ENCODE results near the gene PLAC1.

Gene PLAC1

DNA sequence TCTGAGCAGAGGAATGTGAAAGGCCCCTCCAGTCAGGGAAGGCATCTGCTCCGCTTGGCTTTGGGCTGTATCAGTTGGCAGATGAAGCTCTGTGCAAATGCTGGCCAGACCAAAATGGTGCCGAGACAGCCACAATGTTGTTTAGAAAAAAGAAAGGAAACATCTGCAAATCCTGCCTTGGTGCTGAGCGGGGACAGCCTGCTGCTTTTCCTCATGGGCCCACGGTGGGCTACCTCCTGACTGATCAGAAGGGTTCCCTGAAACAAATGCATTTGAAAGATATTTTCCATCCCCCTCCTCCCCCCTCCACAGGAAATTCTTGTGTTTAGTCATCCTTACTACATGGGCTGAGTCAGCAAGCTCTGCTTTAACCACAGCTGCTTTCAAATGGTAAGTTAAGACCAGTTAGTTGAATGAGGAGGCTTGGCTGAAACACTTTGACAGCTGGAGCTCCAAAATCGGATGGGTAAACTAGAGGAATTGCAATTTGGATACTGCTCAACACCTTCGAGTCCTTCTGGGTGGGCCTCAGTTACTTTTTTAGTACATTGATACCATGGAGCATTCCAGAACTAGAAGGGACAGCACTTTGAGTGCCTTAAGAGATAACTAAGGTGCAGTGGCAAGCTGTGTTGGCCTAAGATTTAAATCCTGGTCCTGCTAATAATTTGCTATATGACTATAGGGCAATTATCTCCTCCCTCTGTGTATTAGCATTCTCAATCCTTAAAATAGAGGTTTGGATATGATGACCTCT is 36.0 kb downstream of the PLAC1 start:
- Histone ChIP-seq H3K9me2 (ENCODE audit: low read depth, low read length) (no peaks in the 10 kb centered on the region), H3F3A (ENCODE audit: insufficient read depth, low read length) (no peaks in the 10 kb centered on the region), H3K4me2 (ENCODE audit: low read length) (no peak overlapping the region), H3K4me1 (ENCODE audit: insufficient read depth, low read length, severe bottlenecking) (no peaks in the 10 kb centered on the region), H3K27ac (ENCODE audit: low read depth, low read length, poor library complexity, severe bottlenecking) (no peak overlapping the region), H3K9ac (ENCODE audit: low read length) (no peak overlapping the region), H3K27me3 (ENCODE audit: insufficient read depth, low read length) (no peaks in the 10 kb centered on the region), H3K79me2 (ENCODE audit: insufficient read depth, low read length) (no peaks in the 10 kb centered on the region), H3K4me3 (ENCODE audit: low read depth, low read length, poor library complexity, severe bottlenecking) (no peak overlapping the region), H3K36me3 (ENCODE audit: insufficient read depth, low read length) (no peaks in the 10 kb centered on the region), H2AFZ (ENCODE audit: low read length) (no peak overlapping the region), H4K20me1 (ENCODE audit: insufficient read depth, low read length) (no peaks in the 10 kb centered on the region), H3K9me3 (ENCODE audit: low read length) (no peaks in the 10 kb centered on the region)
- TF ChIP-seq EZH2 (IDR thresholded peaks at IDR 0.05; ENCODE audit: borderline replicate concordance, low read length) = no peak
- TF ChIP-seq, protein P1, sequence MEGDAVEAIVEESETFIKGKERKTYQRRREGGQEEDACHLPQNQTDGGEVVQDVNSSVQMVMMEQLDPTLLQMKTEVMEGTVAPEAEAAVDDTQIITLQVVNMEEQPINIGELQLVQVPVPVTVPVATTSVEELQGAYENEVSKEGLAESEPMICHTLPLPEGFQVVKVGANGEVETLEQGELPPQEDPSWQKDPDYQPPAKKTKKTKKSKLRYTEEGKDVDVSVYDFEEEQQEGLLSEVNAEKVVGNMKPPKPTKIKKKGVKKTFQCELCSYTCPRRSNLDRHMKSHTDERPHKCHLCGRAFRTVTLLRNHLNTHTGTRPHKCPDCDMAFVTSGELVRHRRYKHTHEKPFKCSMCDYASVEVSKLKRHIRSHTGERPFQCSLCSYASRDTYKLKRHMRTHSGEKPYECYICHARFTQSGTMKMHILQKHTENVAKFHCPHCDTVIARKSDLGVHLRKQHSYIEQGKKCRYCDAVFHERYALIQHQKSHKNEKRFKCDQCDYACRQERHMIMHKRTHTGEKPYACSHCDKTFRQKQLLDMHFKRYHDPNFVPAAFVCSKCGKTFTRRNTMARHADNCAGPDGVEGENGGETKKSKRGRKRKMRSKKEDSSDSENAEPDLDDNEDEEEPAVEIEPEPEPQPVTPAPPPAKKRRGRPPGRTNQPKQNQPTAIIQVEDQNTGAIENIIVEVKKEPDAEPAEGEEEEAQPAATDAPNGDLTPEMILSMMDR (IDR thresholded peaks at IDR 0.05; ENCODE audit: low read length) = no peak

DNA sequence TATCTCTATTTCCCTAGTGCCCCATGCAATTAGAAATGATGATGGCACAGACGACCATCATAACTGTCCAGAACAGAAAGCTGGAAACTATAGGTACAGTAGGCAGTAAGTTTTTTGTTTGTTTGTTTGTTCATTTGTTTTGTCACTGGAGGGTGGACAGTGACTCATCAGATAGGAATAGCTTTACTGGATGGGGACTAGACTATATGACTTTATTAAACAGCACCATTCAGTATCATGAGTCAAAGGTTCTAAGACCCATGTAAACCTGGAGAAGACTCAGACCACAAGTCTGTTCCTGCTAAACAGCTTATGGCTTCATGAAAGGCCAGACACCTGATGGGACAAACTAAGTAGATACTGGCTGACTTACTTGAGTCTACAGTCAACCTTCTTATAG is 38.4 kb downstream of the PLAC1 start:
- Histone ChIP-seq H3K27ac (ENCODE audit: low read depth, low read length, poor library complexity, severe bottlenecking) (no peak overlapping the region), H3K4me1 (ENCODE audit: insufficient read depth, low read length, severe bottlenecking) (no peaks in the 10 kb centered on the region), H3K36me3 (ENCODE audit: insufficient read depth, low read length) (no peaks in the 10 kb centered on the region), H3K9me2 (ENCODE audit: low read depth, low read length) (no peaks in the 10 kb centered on the region), H2AFZ (ENCODE audit: low read length) (no peak overlapping the region), H3K9me3 (ENCODE audit: low read length) (no peaks in the 10 kb centered on the region), H3K9ac (ENCODE audit: low read length) (no peak overlapping the region), H3K27me3 (ENCODE audit: insufficient read depth, low read length) (no peaks in the 10 kb centered on the region), H3K4me3 (ENCODE audit: low read depth, low read length, poor library complexity, severe bottlenecking) (no peak overlapping the region), H3K79me2 (ENCODE audit: insufficient read depth, low read length) (no peaks in the 10 kb centered on the region), H3F3A (ENCODE audit: insufficient read depth, low read length) (no peaks in the 10 kb centered on the region), H4K20me1 (ENCODE audit: insufficient read depth, low read length) (no peaks in the 10 kb centered on the region), H3K4me2 (ENCODE audit: low read length) (no peak overlapping the region)
- no peak for TF ChIP-seq EZH2 (IDR thresholded peaks at IDR 0.05; ENCODE audit: borderline replicate concordance, low read length)
- TF ChIP-seq, protein P1 (IDR thresholded peaks at IDR 0.05; ENCODE audit: low read length) = no peak

DNA sequence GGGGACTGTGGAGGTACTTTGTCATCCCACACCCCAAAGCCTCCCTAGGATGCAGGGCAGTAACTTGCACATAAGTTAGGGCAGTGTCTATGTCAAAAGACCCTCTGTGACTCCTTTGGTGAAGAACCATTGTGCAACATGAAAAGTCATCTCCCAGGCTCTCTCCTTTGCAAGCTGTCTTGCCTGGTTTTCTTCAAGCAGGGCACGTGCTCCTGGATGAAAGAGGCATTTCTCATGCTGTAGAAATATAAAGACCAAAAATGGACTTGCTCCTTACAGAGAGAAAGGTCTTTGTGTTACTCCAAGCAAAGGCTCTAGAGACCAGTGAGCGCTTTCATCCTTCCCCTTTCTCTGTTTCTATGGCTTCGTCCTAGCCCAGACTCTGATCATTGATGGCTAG is 44.9 kb downstream of the PLAC1 start:
- Histone ChIP-seq H3K27me3 (ENCODE audit: insufficient read depth, low read length) (no peaks in the 10 kb centered on the region), H3K27ac (ENCODE audit: low read depth, low read length, poor library complexity, severe bottlenecking) (no peak overlapping the region), H3K9me3 (ENCODE audit: low read length) (no peaks in the 10 kb centered on the region), H3K9ac (ENCODE audit: low read length) (no peak overlapping the region), H3F3A (ENCODE audit: insufficient read depth, low read length) (no peaks in the 10 kb centered on the region), H3K4me1 (ENCODE audit: insufficient read depth, low read length, severe bottlenecking) (no peaks in the 10 kb centered on the region), H3K79me2 (ENCODE audit: insufficient read depth, low read length) (no peaks in the 10 kb centered on the region), H2AFZ (ENCODE audit: low read length) (no peak overlapping the region), H3K4me2 (ENCODE audit: low read length) (no peak overlapping the region), H3K9me2 (ENCODE audit: low read depth, low read length) (no peaks in the 10 kb centered on the region), H3K36me3 (ENCODE audit: insufficient read depth, low read length) (no peaks in the 10 kb centered on the region), H4K20me1 (ENCODE audit: insufficient read depth, low read length) (no peaks in the 10 kb centered on the region), H3K4me3 (ENCODE audit: low read depth, low read length, poor library complexity, severe bottlenecking) (no peak overlapping the region)
- TF ChIP-seq, protein P1 (IDR thresholded peaks at IDR 0.05; ENCODE audit: low read length) = no peak
- no peak for TF ChIP-seq EZH2 (IDR thresholded peaks at IDR 0.05; ENCODE audit: borderline replicate concordance, low read length)
